ENCODE measurements around the gene GNAS. TPM values are rescaled to one million over a fixed set of nuclear protein-coding genes. Genes with fewer than 3 reads are reported as not detected.
"Not testable (repeated sequence)": the region's sequence is repeated elsewhere in the genome, so short reads cannot be mapped to it uniquely, and the experiment has no call there.

The GNAS gene
- total RNA-seq, 2 experiments from 2014 or later, result 658 to 692 TPM

GRCh38 chr20:58926802-58927489 is 74.4 kb downstream of the GNAS start:
- Mint-ChIP-seq H3K4me1 (ENCODE audit: low read depth) (no peaks in the 10 kb centered on the region), H3K27me3 (peaks cover 11% of the 10 kb centered on the region), H3K27ac (no peak overlapping the region), H3K9me3 (no peaks in the 10 kb centered on the region), H3K4me3 (no peak overlapping the region), H3K36me3 (no peaks in the 10 kb centered on the region)
- ChIA-PET CTCF (no interaction called here), POLR2A (no interaction called here)
- intact Hi-C loops (cut with micrococcal nuclease), result no loop called here
- DNase-seq, result no peak

- no peak overlapping the region for H3K4me3 Mint-ChIP-seq
- no peak overlapping the region for H3K27ac Mint-ChIP-seq
- no peaks in the 10 kb centered on the region for H3K9me3 Mint-ChIP-seq
- ChIA-PET POLR2A (no interaction called here), CTCF (no interaction called here)
- no peaks in the 10 kb centered on the region for H3K36me3 Mint-ChIP-seq
- intact Hi-C loops (cut with micrococcal nuclease), result no loop called here
- no peaks in the 10 kb centered on the region for H3K4me1 Mint-ChIP-seq (ENCODE audit: low read depth)
- DNase-seq, result no peak
- H3K27me3 Mint-ChIP-seq, result peaks cover 17% of the 10 kb centered on the region
These were observed 75.1 kb downstream of the GNAS start for GRCh38 chr20:58927490-58928061.

- H3K4me1 Mint-ChIP-seq (ENCODE audit: low read depth), result no peaks in the 10 kb centered on the region
- H3K27me3 Mint-ChIP-seq, result peaks cover 22% of the 10 kb centered on the region
- no peaks in the 10 kb centered on the region for H3K9me3 Mint-ChIP-seq
- H3K36me3 Mint-ChIP-seq, result no peaks in the 10 kb centered on the region
- no peak overlapping the region for H3K27ac Mint-ChIP-seq
- no peak for DNase-seq
- intact Hi-C loops (cut with micrococcal nuclease), result no loop called here
- no peak overlapping the region for H3K4me3 Mint-ChIP-seq
- CTCF ChIA-PET, result no interaction called here
- POLR2A ChIA-PET, result no interaction called here
These were observed 78.0 kb downstream of the GNAS start for GRCh38 chr20:58930496-58930895.

DNA sequence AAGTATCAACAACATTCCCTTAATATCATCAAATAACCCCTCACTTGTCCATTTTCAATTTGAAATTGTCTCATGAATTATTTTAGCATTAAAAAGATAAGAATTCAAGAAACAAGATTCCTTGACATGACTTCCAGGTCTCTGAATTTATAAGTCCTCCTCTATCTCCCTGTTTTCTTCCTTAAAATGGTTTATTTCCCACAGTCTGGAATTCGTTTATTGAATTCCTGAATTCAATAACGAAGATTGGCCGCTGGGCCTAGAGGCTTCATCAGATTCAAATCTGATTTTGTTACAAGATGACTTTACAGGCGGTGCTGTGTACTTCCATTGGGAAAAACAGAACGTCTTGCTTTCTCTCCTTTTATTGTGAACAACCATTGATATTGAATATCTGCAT is 79.7 kb downstream of the GNAS start:
- no peak overlapping the region for H3K4me3 Mint-ChIP-seq
- H3K27ac Mint-ChIP-seq, result no peak overlapping the region
- intact Hi-C loops (cut with micrococcal nuclease), result no loop called here
- CTCF ChIA-PET, result no interaction called here
- no peak for DNase-seq
- no peaks in the 10 kb centered on the region for H3K4me1 Mint-ChIP-seq (ENCODE audit: low read depth)
- H3K27me3 Mint-ChIP-seq, result peaks cover 25% of the 10 kb centered on the region
- POLR2A ChIA-PET, result no interaction called here
- H3K9me3 Mint-ChIP-seq, result peaks cover 3% of the 10 kb centered on the region
- H3K36me3 Mint-ChIP-seq, result no peaks in the 10 kb centered on the region

GRCh38 chr20:58938078-58938477 is 85.6 kb downstream of the GNAS start:
- Mint-ChIP-seq H3K4me1 (ENCODE audit: low read depth) (no peaks in the 10 kb centered on the region), H3K4me3 (no peak overlapping the region), H3K9me3 (peaks cover 3% of the 10 kb centered on the region), H3K36me3 (no peaks in the 10 kb centered on the region), H3K27ac (no peak overlapping the region), H3K27me3 (peaks cover 12% of the 10 kb centered on the region)
- ChIA-PET POLR2A (no interaction called here), CTCF (interaction anchor here (2.0 kb wide), 1 partner anchor 68 kb away, joined by 4 read pairs; no protein-coding TSS in a partner anchor)
- DNase-seq, result no peak
- intact Hi-C loops (cut with micrococcal nuclease), result no loop called here

DNA sequence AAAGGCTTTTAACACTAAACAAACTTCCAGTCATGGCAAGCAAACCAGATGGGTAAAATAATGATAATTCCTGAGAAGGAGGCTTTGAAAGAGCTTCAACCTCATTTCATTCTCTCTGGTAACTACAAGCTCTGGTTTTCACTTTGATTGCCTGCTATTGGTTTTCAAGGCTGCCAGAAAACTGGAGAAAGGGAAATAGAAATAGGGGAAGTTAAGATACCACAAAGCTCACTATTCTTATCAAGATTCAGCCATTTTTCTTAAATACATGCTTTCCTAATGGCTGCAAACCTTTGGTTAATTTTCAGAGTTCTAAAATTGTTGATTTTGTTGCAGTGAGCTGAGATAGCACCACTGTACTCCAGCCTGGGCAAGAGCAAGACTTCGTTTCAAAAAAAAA is 86.0 kb downstream of the GNAS start:
- CTCF ChIA-PET, result interaction anchor here (2.0 kb wide), 1 partner anchor 69 kb away, joined by 4 read pairs; no protein-coding TSS in a partner anchor

GRCh38 chr20:58941471-58941870 is 89.0 kb downstream of the GNAS start:
- Mint-ChIP-seq H3K27me3 (peaks cover 4% of the 10 kb centered on the region), H3K36me3 (no peaks in the 10 kb centered on the region), H3K4me1 (ENCODE audit: low read depth) (no peaks in the 10 kb centered on the region), H3K9me3 (no peaks in the 10 kb centered on the region), H3K4me3 (no peak overlapping the region), H3K27ac (no peak overlapping the region)
- intact Hi-C loops (cut with micrococcal nuclease), result no loop called here
- ChIA-PET CTCF (no interaction called here), POLR2A (no interaction called here)
- no peak for DNase-seq

More for the DNA sequence above, 86.0 kb downstream of the GNAS start:
- peaks cover 12% of the 10 kb centered on the region for H3K27me3 Mint-ChIP-seq
- POLR2A ChIA-PET, result no interaction called here
- H3K4me1 Mint-ChIP-seq (ENCODE audit: low read depth), result no peaks in the 10 kb centered on the region
- H3K27ac Mint-ChIP-seq, result no peak overlapping the region
- H3K36me3 Mint-ChIP-seq, result no peaks in the 10 kb centered on the region
- H3K4me3 Mint-ChIP-seq, result no peak overlapping the region
- no peak for DNase-seq
- intact Hi-C loops (cut with micrococcal nuclease), result no loop called here
- peaks cover 3% of the 10 kb centered on the region for H3K9me3 Mint-ChIP-seq

DNA sequence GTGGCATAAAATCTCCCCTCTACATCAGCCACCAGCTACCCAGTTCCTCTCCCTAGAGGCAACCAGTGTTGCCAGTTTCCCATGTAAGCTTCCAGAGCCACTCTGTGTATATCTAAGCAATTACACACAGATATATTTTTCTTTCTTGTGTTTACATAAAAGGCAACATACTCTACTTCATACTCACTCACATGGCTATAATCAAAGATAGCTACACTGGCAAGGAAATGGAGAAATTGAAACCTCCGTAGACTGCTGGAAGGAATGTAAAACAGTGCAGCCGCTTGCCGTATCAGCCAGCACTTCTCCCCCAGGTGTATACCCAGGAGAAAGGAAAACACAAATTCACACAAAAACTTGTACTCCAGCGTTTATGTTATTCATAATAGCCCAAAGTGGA is 90.0 kb downstream of the GNAS start:
- Mint-ChIP-seq H3K4me1 (ENCODE audit: low read depth) (no peaks in the 10 kb centered on the region), H3K9me3 (no peaks in the 10 kb centered on the region), H3K36me3 (no peaks in the 10 kb centered on the region), H3K27me3 (peaks cover 4% of the 10 kb centered on the region), H3K27ac (no peak overlapping the region), H3K4me3 (no peak overlapping the region)
- DNase-seq, result no peak
- intact Hi-C loops (cut with micrococcal nuclease), result no loop called here
- POLR2A ChIA-PET, result no interaction called here
- CTCF ChIA-PET, result no interaction called here

DNA sequence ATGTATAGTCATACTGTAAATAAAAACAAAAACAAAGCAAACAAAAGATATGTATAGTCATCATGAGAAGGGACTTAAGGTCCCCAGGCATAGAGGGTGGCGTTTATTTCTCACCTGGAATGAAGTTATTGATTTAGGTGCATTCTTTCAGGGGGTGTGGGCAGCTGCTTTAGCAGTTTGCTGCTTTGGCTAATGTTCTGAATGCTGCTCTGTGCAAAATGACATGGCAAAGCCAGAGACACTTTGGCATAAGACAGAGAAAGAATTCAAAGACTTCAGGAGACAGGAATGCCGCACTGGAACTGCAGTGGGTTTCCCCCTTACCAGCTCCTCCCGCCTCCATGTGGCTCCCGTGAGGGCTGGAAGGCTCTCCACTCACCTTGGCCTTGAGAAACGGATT is 92.1 kb downstream of the GNAS start:
- no peak overlapping the region for H3K27ac Mint-ChIP-seq
- CTCF ChIA-PET, result no interaction called here
- H3K4me3 Mint-ChIP-seq, result no peak overlapping the region
- intact Hi-C loops (cut with micrococcal nuclease), result no loop called here
- no peak for DNase-seq
- H3K4me1 Mint-ChIP-seq (ENCODE audit: low read depth), result no peaks in the 10 kb centered on the region
- no peaks in the 10 kb centered on the region for H3K9me3 Mint-ChIP-seq
- H3K36me3 Mint-ChIP-seq, result no peaks in the 10 kb centered on the region
- POLR2A ChIA-PET, result no interaction called here
- H3K27me3 Mint-ChIP-seq, result peaks cover 6% of the 10 kb centered on the region

DNA sequence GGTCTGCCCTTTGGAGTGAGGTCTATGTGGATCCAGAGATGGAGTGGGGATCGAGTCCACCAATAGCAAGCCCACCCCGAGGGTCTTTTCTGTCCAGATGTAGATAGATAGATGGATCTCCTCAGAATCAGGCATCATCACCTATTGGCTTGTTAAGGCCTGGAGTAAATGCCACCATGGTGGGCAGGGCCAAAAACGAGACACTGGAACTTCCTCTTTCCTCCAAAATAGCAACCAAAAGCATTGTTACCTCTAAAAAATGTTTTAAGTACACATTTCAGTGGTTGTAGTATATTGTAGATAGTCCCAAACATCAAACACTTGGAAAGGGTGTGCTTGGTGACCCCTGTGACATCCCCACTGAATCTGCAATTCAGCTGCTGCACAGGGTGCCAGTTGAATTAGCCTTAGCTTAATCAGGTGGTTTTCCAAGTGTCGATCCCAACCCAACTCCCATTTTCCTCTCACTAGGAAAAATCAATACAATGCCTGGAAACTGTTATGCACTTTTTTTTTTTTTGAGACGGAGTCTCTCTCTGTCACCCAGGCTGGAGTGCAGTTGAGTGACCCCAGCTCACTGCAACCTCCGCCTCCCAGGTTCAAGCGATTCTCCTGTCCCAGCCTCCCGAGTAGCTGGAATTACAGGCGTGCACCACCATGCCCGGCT is 93.6 kb downstream of the GNAS start:
- ChIA-PET POLR2A (interaction anchor here (0.6 to 0.7 kb wide), 2 partner anchors 387 to 1117 kb away, joined by 4 to 7 read pairs; no protein-coding TSS in a partner anchor), CTCF (no interaction called here)
- Mint-ChIP-seq H3K4me1 (ENCODE audit: low read depth) (no peaks in the 10 kb centered on the region), H3K27me3 (peaks cover 8% of the 10 kb centered on the region), H3K9me3 (no peaks in the 10 kb centered on the region), H3K36me3 (no peaks in the 10 kb centered on the region), H3K4me3 (no peak overlapping the region), H3K27ac (no peak overlapping the region)
- intact Hi-C loops (cut with micrococcal nuclease), result no loop called here
- DNase-seq, result no peak

DNA sequence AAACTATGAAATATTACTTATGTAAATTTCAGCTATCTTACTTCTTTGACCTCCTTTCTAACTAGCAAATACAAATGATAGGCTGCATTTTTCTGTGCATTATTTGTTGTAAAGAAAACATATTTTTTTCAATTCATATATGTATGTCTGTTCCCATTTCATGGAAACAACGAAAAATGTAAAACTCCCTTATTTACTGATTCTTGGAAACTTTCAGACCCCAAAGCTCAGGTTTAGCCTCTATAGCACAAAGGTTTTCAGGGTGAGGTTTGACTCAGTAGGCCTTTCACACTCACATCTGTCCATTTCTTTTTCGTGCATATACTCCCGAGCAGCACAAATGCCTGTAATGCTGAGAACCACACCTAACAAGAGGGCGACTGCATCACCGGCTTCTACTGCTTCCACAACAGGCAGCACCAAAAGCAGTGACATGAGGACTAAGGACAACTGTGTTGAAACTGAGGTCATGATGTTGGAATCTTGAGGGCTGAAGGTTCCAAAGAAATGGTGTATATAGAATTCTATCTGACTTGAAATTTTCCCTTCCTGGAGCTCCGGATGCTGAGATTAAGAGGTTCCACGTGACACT is 95.4 kb downstream of the GNAS start:
- H3K4me1 Mint-ChIP-seq (ENCODE audit: low read depth); POLR2A ChIA-PET; H3K4me3 Mint-ChIP-seq; intact Hi-C loops (cut with micrococcal nuclease); CTCF ChIA-PET; H3K27ac Mint-ChIP-seq; DNase-seq; H3K36me3 Mint-ChIP-seq; H3K27me3 Mint-ChIP-seq; H3K9me3 Mint-ChIP-seq: not testable (repeated sequence)

DNA sequence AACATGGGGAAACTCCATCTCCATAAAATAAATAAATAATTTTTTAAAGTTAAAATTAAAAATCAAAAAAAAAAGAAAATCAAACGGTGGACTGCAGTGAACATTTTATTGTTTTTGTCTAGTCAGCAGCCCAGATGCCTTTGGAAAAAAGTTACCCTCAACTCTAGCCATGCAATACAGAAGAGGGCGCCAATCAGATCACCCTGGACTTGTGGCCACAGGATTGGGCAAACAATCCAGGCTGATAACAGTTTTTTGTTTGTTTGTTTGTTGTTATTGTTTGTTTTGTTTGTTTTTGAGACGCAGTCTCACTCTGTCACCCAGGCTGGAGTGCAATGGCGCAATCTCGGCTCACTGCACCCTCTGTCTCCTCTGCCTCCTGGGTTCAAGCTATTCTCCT is 98.1 kb downstream of the GNAS start:
- POLR2A ChIA-PET, result no interaction called here

More for the DNA sequence above, 98.1 kb downstream of the GNAS start:
- intact Hi-C loops (cut with micrococcal nuclease), result no loop called here
- Mint-ChIP-seq H3K4me3 (no peak overlapping the region), H3K36me3 (no peaks in the 10 kb centered on the region), H3K4me1 (ENCODE audit: low read depth) (no peaks in the 10 kb centered on the region), H3K27ac (no peak overlapping the region), H3K27me3 (peaks cover 8% of the 10 kb centered on the region), H3K9me3 (no peaks in the 10 kb centered on the region)
- DNase-seq, result no peak
- CTCF ChIA-PET, result no interaction called here

Data from activated CD4-positive, alpha-beta memory T cell treated with anti-CD3 and anti-CD28 coated beads for 36 hours (primary cell).